Myocyte (in vitro differentiated cells): ENCODE measurements around the gene CCDC82. TPM values are rescaled to one million over a fixed set of nuclear protein-coding genes. Genes with fewer than 3 reads are reported as not detected.

Experiments
- DNase-seq: peaks from one replicate; pipeline ENCODE4 v3.0.0-alpha.2; 2012; ENCODE audit warnings: low read depth
- microRNA counts: library from miRNA; unstranded; fragments of <30 nt; microRNA quantifications from one replicate; lab custom pipeline; 2016
- microRNA-seq: library from miRNA; unstranded; fragments of <30 nt; microRNA quantifications from one replicate; pipeline ENCODE4, GENCODE V29; 2016
- total RNA-seq: library from RNA; depleted of rRNA; stranded (reverse); fragments of >200 nt; gene quantifications from 2 replicates; pipeline ENCODE4 v1.2.3, GENCODE V29; 2014

CCDC82 gene
- total RNA-seq, 1 donor from 2014 or later = 8.5 TPM

DNA sequence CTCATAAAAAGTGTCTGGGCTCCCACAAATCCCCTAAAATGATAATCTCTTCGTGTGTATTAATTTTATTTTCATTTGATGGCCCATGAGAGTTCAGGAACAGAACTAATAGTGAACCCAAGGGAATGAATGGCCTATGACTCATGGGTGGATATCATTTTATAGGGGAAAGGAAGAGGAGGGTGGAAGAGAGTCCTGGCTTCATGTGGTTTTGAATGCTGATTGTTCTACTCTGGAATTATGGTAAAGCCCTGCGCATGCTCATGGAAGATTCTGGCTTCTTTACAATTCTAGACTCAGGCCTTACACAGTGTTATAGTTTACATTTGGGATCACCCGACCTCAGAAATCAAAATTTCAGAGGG, 82.0 kb downstream of the CCDC82 start:
- peak; percentile 61 for DNase-seq

DNA sequence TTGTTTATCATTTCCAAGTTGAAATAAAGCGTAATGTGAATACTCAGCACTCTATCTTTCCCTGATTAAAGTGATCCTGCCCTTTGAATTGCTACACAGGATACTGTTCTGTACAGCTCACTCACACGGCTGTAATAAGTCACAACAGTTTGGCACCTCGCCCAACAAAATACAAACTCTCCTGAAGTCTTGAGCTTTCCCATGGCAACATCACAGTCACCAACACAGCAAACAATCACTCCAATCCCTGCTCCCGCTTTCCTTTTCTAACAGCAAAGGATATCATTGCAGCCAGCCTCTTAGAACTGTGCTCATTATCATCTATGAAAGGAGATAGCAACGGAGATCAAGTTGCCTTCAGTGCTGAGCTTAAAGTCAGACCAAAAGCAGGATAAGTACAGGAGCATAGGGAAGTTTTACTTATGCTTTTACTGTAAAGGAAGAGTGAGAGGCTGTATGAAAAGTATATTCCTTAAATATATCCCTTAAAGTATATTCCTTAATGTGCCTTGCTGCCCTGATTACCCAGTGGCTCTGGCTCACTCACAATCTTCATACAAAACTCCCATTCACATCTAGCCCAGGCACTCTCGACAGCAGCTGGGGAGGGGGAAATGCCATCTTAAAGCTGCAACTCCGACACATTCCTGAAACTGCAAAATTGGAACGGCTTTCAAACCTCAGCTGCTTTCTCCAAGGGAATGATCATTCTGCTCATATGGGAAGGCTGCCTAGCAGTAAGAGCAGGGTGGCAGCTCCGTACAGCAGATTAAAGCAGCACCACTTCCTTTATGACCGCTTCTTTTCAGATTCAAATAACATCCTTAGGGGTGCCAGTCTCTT, 82.6 kb downstream of the CCDC82 start:
- DNase-seq = peak; percentile 98

DNA sequence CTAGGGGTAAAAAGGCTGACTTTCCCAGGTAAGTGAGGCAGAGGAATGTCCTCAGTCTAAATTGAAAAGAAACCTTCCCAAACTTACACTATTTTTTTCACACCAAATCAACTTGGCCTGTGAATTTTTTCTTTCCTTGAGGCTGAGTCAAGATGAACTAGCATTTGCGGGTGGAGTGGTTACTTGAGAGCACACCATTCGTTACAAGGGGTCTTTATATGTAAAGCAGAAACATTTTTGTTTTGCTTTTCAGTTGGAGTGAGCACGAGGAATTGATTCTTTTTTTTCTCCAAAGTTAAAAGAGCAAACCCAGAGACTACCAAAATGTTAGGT, 83.1 kb downstream of the CCDC82 start:
- DNase-seq = no peak

DNA sequence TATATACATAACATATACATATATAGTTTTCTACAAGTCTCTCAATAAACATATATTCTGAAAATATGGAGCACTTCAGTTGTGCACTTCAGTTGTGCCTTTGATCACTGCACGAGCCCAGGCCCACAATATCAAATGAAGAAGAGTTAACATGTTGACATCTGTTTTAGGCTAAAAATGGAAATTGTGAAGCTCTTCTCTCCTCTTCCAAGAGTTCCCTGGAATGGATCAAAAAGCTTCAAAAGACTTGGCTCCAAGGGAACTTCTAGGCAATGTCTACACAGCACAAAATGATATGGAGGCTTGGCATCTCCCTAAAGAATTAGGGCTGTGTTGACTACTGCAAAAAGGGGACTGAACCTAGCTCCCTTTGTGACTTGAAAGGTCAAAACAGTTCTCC, 83.6 kb downstream of the CCDC82 start:
- DNase-seq = no peak

DNA sequence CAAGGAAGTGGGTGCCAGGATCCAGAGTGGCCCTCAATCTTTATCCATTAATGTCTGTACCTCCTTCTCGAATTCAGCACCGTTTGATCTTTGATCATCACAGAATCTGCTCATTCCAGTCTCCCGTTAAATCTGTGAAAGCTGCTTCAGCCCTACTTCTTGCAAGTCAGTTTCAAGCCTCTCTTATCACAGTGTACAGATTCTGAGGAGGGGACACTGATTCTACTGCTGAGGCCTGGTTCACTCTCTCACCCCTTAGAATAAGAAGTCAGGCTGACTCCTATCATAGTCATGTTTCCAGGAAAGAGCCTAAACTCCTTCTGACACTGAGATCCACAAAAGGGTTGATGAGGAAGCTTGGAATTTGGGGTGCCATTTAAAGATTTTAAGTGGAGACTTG, 85.7 kb downstream of the CCDC82 start:
- no peak for DNase-seq

DNA sequence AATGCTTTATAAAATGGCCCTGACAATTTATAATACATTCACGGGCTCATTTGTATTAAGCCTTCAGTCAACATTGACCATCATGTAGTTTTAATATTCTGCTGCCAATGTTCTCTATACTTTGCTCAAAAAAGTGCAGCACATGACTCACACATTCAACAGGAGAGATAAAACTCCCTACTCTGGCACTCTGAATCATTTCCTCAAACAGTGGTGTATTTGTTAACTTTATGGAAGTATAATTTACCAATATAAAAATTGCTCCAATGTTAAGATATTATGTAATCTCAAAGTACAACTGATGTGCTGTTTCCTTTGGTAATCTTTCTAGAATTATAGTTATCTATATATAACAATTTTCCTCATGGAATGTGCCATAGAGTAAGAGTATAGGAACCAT, 86.6 kb downstream of the CCDC82 start:
- DNase-seq = no peak

MicroRNAs within 50 kb of the gene (microRNA counts, 767-probe panel; counts per million panel counts)
- not detected for microRNA hsa-miR-1260b (lab: Ali Mortazavi, UCI)

Small RNA genes lying within 50 kb of the gene (microRNA-seq; reads per million reads assigned to microRNA genes)
- gene MIR1260B = not detected

Other genes starting within 250 kb of the CCDC82 start
- 8.0 and 8.8 TPM in 2 replicates for gene MAML2, start 46.7 kb downstream of the CCDC82 start, total RNA-seq
- gene JRKL, start 101 bp upstream of the CCDC82 start, total RNA-seq = 6.0 and 7.1 TPM in 2 replicates